Muscle layer of colon (tissue), 2 donors: ENCODE results near the gene TOX2.

Experiments
- H3K27ac ChIP-seq: one replicate; pipeline ENCODE4 v1.7.0; 2013; ENCODE audit warnings: low read depth, mild to moderate bottlenecking, low read length, moderate library complexity
- H3K27me3 ChIP-seq, 2 donors: one replicate each; pipeline ENCODE4 v1.7.0; 2013; ENCODE audit warnings: low read length in 2 of 2, mild to moderate bottlenecking in 2 of 2; ENCODE audit not compliant: insufficient read depth in 2 of 2, control insufficient read depth in 1 of 2
- H3K36me3 ChIP-seq: one replicate; pipeline ENCODE4 v1.7.0; 2013; ENCODE audit warnings: mild to moderate bottlenecking, low read length; ENCODE audit not compliant: insufficient read depth
- H3K4me1 ChIP-seq: one replicate; pipeline ENCODE4 v1.7.0; 2013; ENCODE audit warnings: mild to moderate bottlenecking, low read length; ENCODE audit not compliant: insufficient read depth
- H3K4me3 ChIP-seq, 2 donors: one replicate each; pipeline ENCODE4 v1.7.0; 2013; ENCODE audit warnings: low read length in 2 of 2, low read depth in 1 of 2, mild to moderate bottlenecking in 1 of 2, moderate library complexity in 1 of 2
- H3K9ac ChIP-seq: one replicate; pipeline ENCODE4 v1.7.0; 2013; ENCODE audit warnings: low read length
- H3K9me3 ChIP-seq: one replicate; pipeline ENCODE4 v1.7.0; 2013; ENCODE audit warnings: mild to moderate bottlenecking, low read length
- donor health status: abdominal sarcoma.
- donor health status: Adenocarcinoma of cecum.

TOX2 gene

DNA sequence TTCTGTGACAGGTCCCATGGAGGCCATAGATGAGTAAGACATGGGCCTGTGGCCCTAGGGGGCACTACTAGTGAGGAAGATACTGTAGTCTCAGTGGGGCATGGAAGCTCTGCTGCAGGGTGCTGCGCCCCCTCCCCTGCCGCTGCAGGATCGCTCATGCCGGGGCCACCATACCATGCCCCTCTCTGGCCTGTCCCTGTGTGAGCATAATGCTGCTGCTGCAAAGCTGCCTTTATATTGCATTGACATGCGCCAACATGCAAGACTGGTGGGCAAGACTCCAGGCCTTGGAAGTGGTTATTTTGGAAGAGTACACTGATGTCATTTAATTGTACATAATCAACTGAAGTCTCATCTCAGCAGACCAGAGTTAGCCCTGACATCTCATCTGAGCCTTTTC, 60.0 kb downstream of the TOX2 start:
- H3K27me3 ChIP-seq = no peaks in the 10 kb centered on the region

GRCh38 chr20:43975096-43975768, 60.6 kb downstream of the TOX2 start:
- no peak overlapping the region for H3K27ac ChIP-seq
- H3K4me1 ChIP-seq = no peaks in the 10 kb centered on the region
- H3K4me3 ChIP-seq = no peak overlapping the region
- no peak overlapping the region for H3K9ac ChIP-seq
- no peaks in the 10 kb centered on the region for H3K27me3 ChIP-seq
- no peaks in the 10 kb centered on the region for H3K9me3 ChIP-seq
- H3K36me3 ChIP-seq = no peaks in the 10 kb centered on the region

More for the DNA sequence above, 60.0 kb downstream of the TOX2 start:
- H3K36me3 ChIP-seq = no peaks in the 10 kb centered on the region
- H3K4me3 ChIP-seq = no peak overlapping the region
- no peaks in the 10 kb centered on the region for H3K9me3 ChIP-seq
- no peak overlapping the region for H3K9ac ChIP-seq
- no peaks in the 10 kb centered on the region for H3K4me1 ChIP-seq
- no peak overlapping the region for H3K27ac ChIP-seq

DNA sequence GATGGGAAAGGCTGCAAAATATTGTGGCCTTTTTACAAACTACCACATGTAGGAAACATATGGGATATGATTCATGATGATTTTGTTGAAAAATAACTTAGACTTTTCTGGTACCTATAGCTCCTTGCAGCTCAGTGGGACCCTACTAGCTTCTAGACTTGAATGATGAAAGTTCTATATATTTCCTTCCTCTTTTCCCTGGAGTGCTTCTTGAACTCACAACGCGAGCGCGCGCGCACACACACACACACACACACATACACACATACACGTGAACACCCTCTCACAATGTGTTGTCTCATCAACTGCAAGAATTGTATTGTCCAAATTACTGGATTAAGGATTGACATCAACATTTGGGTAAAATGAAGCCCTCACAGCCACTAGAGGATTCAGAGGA, 61.9 kb downstream of the TOX2 start:
- Histone ChIP-seq H3K27me3 (no peaks in the 10 kb centered on the region), H3K36me3 (no peaks in the 10 kb centered on the region), H3K9ac (no peak overlapping the region)

DNA sequence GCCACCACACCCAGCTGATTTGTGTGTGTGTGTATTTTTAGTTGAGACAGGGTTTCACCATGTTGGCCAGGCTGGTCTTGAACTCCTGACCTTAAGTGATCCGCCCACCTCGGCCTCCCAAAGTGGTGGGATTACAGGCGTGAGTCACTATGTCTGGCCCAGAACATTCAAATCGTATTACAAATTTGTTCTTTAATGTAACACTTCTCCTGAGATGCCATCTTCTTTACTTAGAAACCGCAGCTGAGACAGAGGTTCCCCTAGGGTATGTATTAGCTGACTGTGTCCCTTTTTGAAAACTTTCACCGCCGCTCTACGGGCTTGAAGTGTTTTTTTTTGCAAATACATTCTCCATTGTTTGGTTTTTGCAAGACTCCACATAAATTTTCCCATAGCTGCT, 62.6 kb downstream of the TOX2 start:
- Histone ChIP-seq H3K4me3 (no peak overlapping the region), H3K4me1 (no peaks in the 10 kb centered on the region), H3K27me3 (no peaks in the 10 kb centered on the region), H3K9ac (no peak overlapping the region), H3K36me3 (no peaks in the 10 kb centered on the region), H3K27ac (no peak overlapping the region), H3K9me3 (no peaks in the 10 kb centered on the region)

More for the DNA sequence above, 61.9 kb downstream of the TOX2 start:
- no peak overlapping the region for H3K27ac ChIP-seq
- no peaks in the 10 kb centered on the region for H3K4me1 ChIP-seq
- H3K4me3 ChIP-seq = no peak overlapping the region
- H3K9me3 ChIP-seq = no peaks in the 10 kb centered on the region

GRCh38 chr20:43977962-43978361, 63.3 kb downstream of the TOX2 start:
- Histone ChIP-seq H3K4me1 (no peaks in the 10 kb centered on the region), H3K36me3 (no peaks in the 10 kb centered on the region), H3K27me3 (no peaks in the 10 kb centered on the region), H3K4me3 (no peak overlapping the region), H3K9ac (no peak overlapping the region), H3K27ac (no peak overlapping the region), H3K9me3 (no peaks in the 10 kb centered on the region)

DNA sequence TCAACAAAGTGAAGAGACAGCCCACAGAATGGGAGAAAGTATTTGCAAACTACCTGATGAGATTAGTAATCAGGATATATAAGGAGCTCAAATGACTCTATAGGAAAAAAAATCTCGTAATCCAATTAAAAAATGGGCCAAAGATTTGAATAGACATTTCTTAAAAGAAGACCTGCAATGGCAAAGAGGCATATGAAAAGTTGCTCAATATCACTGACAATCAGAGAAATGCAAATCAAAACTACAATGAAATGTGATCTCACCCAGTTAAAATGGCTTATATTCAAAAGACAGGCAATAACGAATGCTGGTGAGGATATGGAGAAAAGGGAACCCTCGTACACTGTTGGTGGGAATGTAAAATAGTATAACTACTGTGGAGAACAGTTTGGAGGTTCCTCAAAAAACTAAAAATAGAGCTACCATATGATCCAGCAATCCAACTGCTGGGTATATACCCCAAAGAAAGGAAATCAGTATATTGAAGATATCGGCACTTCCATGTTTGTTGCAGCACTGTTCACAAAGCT, 65.0 kb downstream of the TOX2 start:
- Histone ChIP-seq H3K9me3 (no peaks in the 10 kb centered on the region), H3K27ac (no peak overlapping the region), H3K4me3 (no peak overlapping the region), H3K9ac (no peak overlapping the region), H3K36me3 (no peaks in the 10 kb centered on the region), H3K27me3 (no peaks in the 10 kb centered on the region), H3K4me1 (no peaks in the 10 kb centered on the region)

DNA sequence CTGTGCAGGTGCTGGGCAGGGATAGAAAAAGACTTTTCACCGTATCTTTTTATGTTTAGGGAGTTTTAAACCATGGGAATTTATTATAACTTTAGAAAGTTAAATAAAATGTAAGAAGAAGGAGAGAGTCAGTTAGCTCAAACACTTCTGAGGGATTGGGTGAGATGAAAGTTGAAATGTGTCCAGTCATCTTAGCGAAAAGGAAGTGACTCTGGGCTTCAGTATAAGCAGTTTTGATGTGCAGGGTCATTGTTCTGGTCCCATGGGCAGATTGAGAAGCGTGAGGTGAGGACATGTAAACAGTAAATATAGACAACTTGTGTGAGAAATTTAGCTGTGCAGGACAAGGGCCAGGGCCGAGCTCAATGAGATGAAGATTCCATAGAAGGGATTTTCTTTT, 66.9 kb downstream of the TOX2 start:
- H3K36me3 ChIP-seq = no peaks in the 10 kb centered on the region
- H3K4me3 ChIP-seq = no peak overlapping the region
- no peaks in the 10 kb centered on the region for H3K4me1 ChIP-seq
- H3K27me3 ChIP-seq = no peaks in the 10 kb centered on the region
- H3K9me3 ChIP-seq = no peaks in the 10 kb centered on the region
- H3K27ac ChIP-seq = no peak overlapping the region
- H3K9ac ChIP-seq = no peak overlapping the region

DNA sequence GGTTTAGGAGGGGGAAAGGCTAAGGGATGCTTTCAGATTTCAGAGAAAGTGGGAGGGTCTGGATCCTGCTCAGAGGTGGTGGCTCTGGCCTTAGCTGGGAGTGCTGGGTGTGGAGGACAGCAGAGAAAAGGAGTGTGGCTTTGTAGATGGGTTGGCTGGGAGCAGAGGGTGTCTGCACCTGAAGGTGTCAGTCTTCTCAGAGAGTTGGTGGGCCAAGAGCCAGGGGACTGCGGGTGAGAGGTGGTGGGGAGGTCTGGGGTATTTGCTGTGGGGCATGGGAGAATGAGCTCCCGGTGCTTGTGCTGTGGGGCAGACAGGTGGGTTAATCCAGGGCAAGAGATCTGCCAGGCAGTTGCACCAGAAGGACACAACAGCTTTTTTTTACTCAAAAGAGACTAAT, 67.4 kb downstream of the TOX2 start:
- H3K27me3 ChIP-seq = no peaks in the 10 kb centered on the region
- no peak overlapping the region for H3K4me3 ChIP-seq
- H3K4me1 ChIP-seq = no peaks in the 10 kb centered on the region
- no peaks in the 10 kb centered on the region for H3K36me3 ChIP-seq
- no peak overlapping the region for H3K27ac ChIP-seq
- no peak overlapping the region for H3K9ac ChIP-seq
- no peaks in the 10 kb centered on the region for H3K9me3 ChIP-seq

DNA sequence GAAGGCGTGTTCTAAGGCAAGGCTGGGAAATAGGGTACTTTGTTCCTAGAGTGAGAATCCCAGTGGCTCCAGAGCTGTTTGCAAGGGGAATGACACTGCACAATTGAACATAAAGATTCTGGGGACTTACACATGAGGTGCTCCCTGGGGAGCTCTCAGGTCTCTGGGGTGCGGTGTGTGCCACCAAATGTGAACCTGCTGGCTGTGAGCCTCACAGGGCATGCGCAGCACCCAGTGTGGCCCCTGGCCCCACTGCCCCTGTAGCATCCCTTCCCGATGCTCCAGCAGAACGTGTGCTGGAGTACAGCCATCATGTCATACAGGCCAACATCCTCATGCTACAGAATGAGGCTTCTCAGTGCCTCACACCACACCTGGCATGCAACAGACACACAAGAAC, 68.2 kb downstream of the TOX2 start:
- H3K9ac ChIP-seq = no peak overlapping the region
- no peaks in the 10 kb centered on the region for H3K4me1 ChIP-seq
- H3K4me3 ChIP-seq = no peak overlapping the region
- H3K9me3 ChIP-seq = no peaks in the 10 kb centered on the region
- no peaks in the 10 kb centered on the region for H3K36me3 ChIP-seq
- H3K27ac ChIP-seq = no peak overlapping the region
- H3K27me3 ChIP-seq = no peaks in the 10 kb centered on the region

- Histone ChIP-seq H3K27ac (no peak overlapping the region), H3K9me3 (no peaks in the 10 kb centered on the region), H3K9ac (no peak overlapping the region), H3K4me1 (no peaks in the 10 kb centered on the region), H3K4me3 (no peak overlapping the region), H3K27me3 (no peaks in the 10 kb centered on the region), H3K36me3 (no peaks in the 10 kb centered on the region)
Measured at GRCh38 chr20:43983359-43983758, 68.7 kb downstream of the TOX2 start.

- Histone ChIP-seq H3K9me3 (no peaks in the 10 kb centered on the region), H3K9ac (no peak overlapping the region), H3K27me3 (no peaks in the 10 kb centered on the region), H3K27ac (no peak overlapping the region), H3K4me3 (no peak overlapping the region), H3K4me1 (no peaks in the 10 kb centered on the region), H3K36me3 (no peaks in the 10 kb centered on the region)
Measured at GRCh38 chr20:43983904-43984361, 69.3 kb downstream of the TOX2 start.

DNA sequence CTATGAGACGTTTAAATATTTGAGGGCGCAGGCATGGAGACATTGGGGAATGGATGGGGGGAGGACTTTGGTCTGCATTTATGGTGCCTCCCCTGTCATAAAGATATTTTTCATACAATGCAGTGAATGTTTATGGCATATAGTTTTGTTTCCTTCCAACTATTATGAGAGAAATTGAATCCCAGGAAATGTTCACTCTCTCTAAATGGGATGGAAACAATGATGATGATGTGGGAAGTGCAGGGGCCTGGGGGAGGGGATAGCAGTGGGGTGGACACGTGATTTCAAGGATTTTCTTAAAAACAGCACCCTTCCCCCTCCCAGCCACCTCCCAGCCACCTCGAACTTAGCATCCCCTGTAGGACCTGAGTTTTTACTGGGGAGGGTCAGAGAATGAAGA, 69.9 kb downstream of the TOX2 start:
- Histone ChIP-seq H3K4me1 (no peaks in the 10 kb centered on the region), H3K4me3 (no peak overlapping the region), H3K36me3 (no peaks in the 10 kb centered on the region), H3K9me3 (no peaks in the 10 kb centered on the region), H3K9ac (no peak overlapping the region), H3K27ac (no peak overlapping the region), H3K27me3 (no peaks in the 10 kb centered on the region)
